ENCODE data around the gene HOXC5.

GRCh38 chr12:53994264-53995001 is 38.4 kb upstream of the HOXC5 start:
- TF ChIP-seq CTCF (IDR thresholded peaks at IDR 0.05) (no peak), POLR2A (IDR thresholded peaks at IDR 0.05) (no peak), POLR2AphosphoS5 (IDR thresholded peaks at IDR 0.05) (no peak)
